Loucy (cell line): ENCODE data around the gene NAXD.

Experiments used
- H2AFZ ChIP-seq: fragments of 200-600 bp; sonication (generic); 2 replicates; pipeline ENCODE4 v1.6.0; 2016; ENCODE audit warnings: antibody characterized with exemption, mild to moderate bottlenecking, low read length, moderate library complexity
- H3F3A ChIP-seq: fragments of 200-600 bp; 2 replicates; pipeline ENCODE4 v1.6.0; 2016; ENCODE audit warnings: antibody characterized with exemption, low read depth, mild to moderate bottlenecking
- H3K27me3 ChIP-seq: fragments of 200-600 bp; sonication (generic); 2 replicates; pipeline ENCODE4 v1.6.1; 2014; ENCODE audit warnings: low read length, mild to moderate bottlenecking; ENCODE audit not compliant: insufficient read depth, poor library complexity, severe bottlenecking
- H3K36me3 ChIP-seq: fragments of 200-600 bp; sonication (generic); 2 replicates; pipeline ENCODE4 v1.6.1; 2016; ENCODE audit warnings: low read length; ENCODE audit not compliant: insufficient read depth
- H3K4me1 ChIP-seq: fragments of 200-600 bp; sonication (generic); 2 replicates; pipeline ENCODE4 v1.5.1; 2014; ENCODE audit warnings: low read length, mild to moderate bottlenecking; ENCODE audit not compliant: insufficient read depth, poor library complexity, severe bottlenecking
- H3K4me2 ChIP-seq: fragments of 200-600 bp; sonication (generic); 2 replicates; pipeline ENCODE4 v1.6.0; 2014; ENCODE audit warnings: antibody characterized with exemption, low read length, low read depth, mild to moderate bottlenecking; ENCODE audit not compliant: poor library complexity, severe bottlenecking
- H3K4me3 ChIP-seq: fragments of 200-600 bp; sonication (generic); 2 replicates; pipeline ENCODE4 v1.5.1; 2014; ENCODE audit warnings: low read length, mild to moderate bottlenecking, mixed read lengths; ENCODE audit not compliant: poor library complexity, severe bottlenecking
- H3K79me2 ChIP-seq: fragments of 200-600 bp; sonication (generic); 2 replicates; pipeline ENCODE4 v1.6.1; 2014; ENCODE audit warnings: low read length; ENCODE audit not compliant: insufficient read depth
- H3K9ac ChIP-seq: fragments of 200-600 bp; sonication (generic); 2 replicates; pipeline ENCODE4 v1.6.0; 2014; ENCODE audit warnings: mild to moderate bottlenecking, low read depth, low read length, moderate library complexity; ENCODE audit not compliant: poor library complexity, severe bottlenecking
- H3K9me2 ChIP-seq: fragments of 200-600 bp; sonication (generic); replicated peaks from 2 replicates; pipeline ENCODE4 v1.6.1; 2016; ENCODE audit warnings: low read depth, low read length, mixed read lengths
- H3K9me3 ChIP-seq: fragments of 200-600 bp; sonication (generic); 2 replicates; pipeline ENCODE4 v1.6.1; 2014; ENCODE audit warnings: mild to moderate bottlenecking, antibody characterized with exemption, low read length, low read depth; ENCODE audit not compliant: insufficient read depth
- H4K20me1 ChIP-seq: fragments of 200-600 bp; sonication (generic); 2 replicates; pipeline ENCODE4 v1.6.0; 2014; ENCODE audit warnings: antibody characterized with exemption, low read length, mild to moderate bottlenecking; ENCODE audit not compliant: insufficient read depth, poor library complexity, severe bottlenecking
- CTCF ChIP-seq: fragments of 200-600 bp; sonication (generic); conservative IDR thresholded peaks from 2 replicates; pipeline ENCODE4 v1.5.1; 2014; ENCODE audit warnings: mild to moderate bottlenecking, antibody characterized with exemption, low read length
- EZH2phosphoT487 ChIP-seq: fragments of 200-600 bp; IDR thresholded peaks from 2 replicates; pipeline ENCODE4 v1.6.1; 2018; ENCODE audit warnings: antibody characterized with exemption, mild to moderate bottlenecking, moderate library complexity, borderline replicate concordance

Gene NAXD

GRCh38 chr13:110620596-110620995 is 5.3 kb downstream of the NAXD start:
- Histone ChIP-seq H4K20me1 (peaks cover 24% of the 10 kb centered on the region), H3K36me3 (peaks cover 28% of the 10 kb centered on the region; the same call in 1 of the 2 replicates), H2AFZ (no peak overlapping the region)

GRCh38 chr13:110624766-110625756 is 9.7 kb downstream of the NAXD start:
- Histone ChIP-seq H3K9me3 (no peaks in the 10 kb centered on the region), H3K9ac (no peak overlapping the region), H3K36me3 (peaks cover 52% of the 10 kb centered on the region; the same call in 1 of the 2 replicates), H3K27me3 (no peaks in the 10 kb centered on the region), H2AFZ (no peak overlapping the region), H3K4me1 (no peaks in the 10 kb centered on the region), H4K20me1 (peaks cover 12% of the 10 kb centered on the region), H3K79me2 (peaks cover 48% of the 10 kb centered on the region), H3K4me3 (no peak overlapping the region), H3F3A (no peaks in the 10 kb centered on the region), H3K9me2 (no peaks in the 10 kb centered on the region), H3K4me2 (no peak overlapping the region)
- TF ChIP-seq CTCF (no peak), EZH2phosphoT487 (no peak)

More at GRCh38 chr13:110620596-110620995, 5.3 kb downstream of the NAXD start:
- Histone ChIP-seq H3K9me3 (no peaks in the 10 kb centered on the region), H3K4me2 (no peak overlapping the region), H3K27me3 (peaks cover 4% of the 10 kb centered on the region), H3K9ac (no peak overlapping the region), H3K9me2 (no peaks in the 10 kb centered on the region), H3K4me3 (no peak overlapping the region), H3K4me1 (peaks cover 23% of the 10 kb centered on the region), H3K79me2 (peaks cover 83% of the 10 kb centered on the region), H3F3A (no peaks in the 10 kb centered on the region)
- TF ChIP-seq CTCF (no peak), EZH2phosphoT487 (no peak)

- no peak overlapping the region for H3K4me2 ChIP-seq
- H3K36me3 ChIP-seq, result peaks cover 52% of the 10 kb centered on the region; the same call in 1 of the 2 replicates
- H3K27me3 ChIP-seq, result no peaks in the 10 kb centered on the region
- H3K9me3 ChIP-seq, result no peaks in the 10 kb centered on the region
- peaks cover 12% of the 10 kb centered on the region for H4K20me1 ChIP-seq
- no peaks in the 10 kb centered on the region for H3K4me1 ChIP-seq
- no peak for TF ChIP-seq CTCF
- no peak for TF ChIP-seq EZH2phosphoT487
- H3K9ac ChIP-seq, result no peak overlapping the region
- no peaks in the 10 kb centered on the region for H3F3A ChIP-seq
- no peaks in the 10 kb centered on the region for H3K9me2 ChIP-seq
- no peak overlapping the region for H2AFZ ChIP-seq
- H3K79me2 ChIP-seq, result peaks cover 40% of the 10 kb centered on the region
- H3K4me3 ChIP-seq, result no peak overlapping the region
Observed at GRCh38 chr13:110625771-110626321, 10.5 kb downstream of the NAXD start.
